Activated CD8-positive, alpha-beta T cell treated with anti-CD3 and anti-CD28 coated beads for 36 hours (primary cell): ENCODE results near the gene NAALADL2. TPM values are rescaled to one million over a fixed set of nuclear protein-coding genes. Genes with fewer than 3 reads are reported as not detected.

ENCODE experiments used
- ATAC-seq: fragments of 200-7000 bp; cut with Tn5 transposase; one replicate; pipeline ENCODE4 v1.10.0; 2021; ENCODE audit warnings: mild to moderate bottlenecking, moderate library complexity
- CTCF ChIA-PET: fragments of 350-600 bp; sonication (Branson Sonifier 250); formaldehyde crosslinking; loops from one replicate; lab custom pipeline; 2021; ENCODE audit warnings: antibody characterized with exemption; lab: Charles Lee
- POLR2A ChIA-PET: fragments of 350-600 bp; sonication (Branson Sonifier 250); formaldehyde crosslinking; loops from one replicate; lab custom pipeline; 2021; ENCODE audit warnings: antibody characterized with exemption; lab: Charles Lee
- DNase-seq: peaks from one replicate; pipeline ENCODE4 v3.0.0-alpha.2; 2020
- H3K27ac Mint-ChIP-seq: one replicate; pipeline ENCODE4 v1.8.0; 2021; ENCODE audit warnings: mild to moderate bottlenecking, mixed read lengths
- H3K27me3 Mint-ChIP-seq: one replicate; pipeline ENCODE4 v1.8.0; 2021; ENCODE audit warnings: mixed read lengths
- H3K36me3 Mint-ChIP-seq: one replicate; pipeline ENCODE4 v1.8.0; 2021; ENCODE audit warnings: low read depth, mixed read lengths
- H3K4me1 Mint-ChIP-seq: one replicate; pipeline ENCODE4 v1.8.0; 2021; ENCODE audit warnings: low read depth, mixed read lengths
- H3K4me3 Mint-ChIP-seq: one replicate; pipeline ENCODE4 v1.8.0; 2021; ENCODE audit warnings: mild to moderate bottlenecking, moderate library complexity, mixed read lengths
- H3K9me3 Mint-ChIP-seq: one replicate; pipeline ENCODE4 v1.8.0; 2021; ENCODE audit warnings: mixed read lengths
- CTCF ChIP-seq: fragments of 200-600 bp; IDR thresholded peaks from one replicate; pipeline ENCODE4 v1.8.0; 2022; ENCODE audit warnings: antibody characterized with exemption, mild to moderate bottlenecking
- intact Hi-C: fragments of 100-400 bp; cut with micrococcal nuclease; formaldehyde crosslinking; loops from one replicate; pipeline ENCODE4 v1.10.0; 2022
- total RNA-seq, 2 experiments: library from RNA; stranded (reverse); gene quantifications; one replicate each; pipeline ENCODE4 v1.2.3, GENCODE V29; 2021

Gene NAALADL2
- total RNA-seq, 2 experiments from 2014 or later: 0.60 TPM; not detected in 1

GRCh38 chr3:174883881-174884675, 24.9 kb downstream of the NAALADL2 start:
- Mint-ChIP-seq H3K9me3 (peaks cover 11% of the 10 kb centered on the region), H3K36me3 (no peaks in the 10 kb centered on the region), H3K4me3 (no peak overlapping the region), H3K27ac (no peak overlapping the region), H3K4me1 (no peaks in the 10 kb centered on the region), H3K27me3 (no peaks in the 10 kb centered on the region)
- ATAC-seq (no peak), DNase-seq (no peak)
- TF ChIP-seq CTCF: no peak
- CTCF ChIA-PET: no interaction called here
- intact Hi-C loops: no loop called here
- POLR2A ChIA-PET: no interaction called here

- Mint-ChIP-seq H3K9me3 (peaks cover 9% of the 10 kb centered on the region), H3K4me3 (no peak overlapping the region), H3K36me3 (no peaks in the 10 kb centered on the region), H3K27ac (no peak overlapping the region), H3K4me1 (no peaks in the 10 kb centered on the region), H3K27me3 (no peaks in the 10 kb centered on the region)
- no peak for ATAC-seq
- no peak for DNase-seq
- CTCF ChIA-PET: no interaction called here
- intact Hi-C loops: no loop called here
- TF ChIP-seq CTCF: no peak
- POLR2A ChIA-PET: no interaction called here
Measured at GRCh38 chr3:174884776-174885568, 25.8 kb downstream of the NAALADL2 start.

DNA sequence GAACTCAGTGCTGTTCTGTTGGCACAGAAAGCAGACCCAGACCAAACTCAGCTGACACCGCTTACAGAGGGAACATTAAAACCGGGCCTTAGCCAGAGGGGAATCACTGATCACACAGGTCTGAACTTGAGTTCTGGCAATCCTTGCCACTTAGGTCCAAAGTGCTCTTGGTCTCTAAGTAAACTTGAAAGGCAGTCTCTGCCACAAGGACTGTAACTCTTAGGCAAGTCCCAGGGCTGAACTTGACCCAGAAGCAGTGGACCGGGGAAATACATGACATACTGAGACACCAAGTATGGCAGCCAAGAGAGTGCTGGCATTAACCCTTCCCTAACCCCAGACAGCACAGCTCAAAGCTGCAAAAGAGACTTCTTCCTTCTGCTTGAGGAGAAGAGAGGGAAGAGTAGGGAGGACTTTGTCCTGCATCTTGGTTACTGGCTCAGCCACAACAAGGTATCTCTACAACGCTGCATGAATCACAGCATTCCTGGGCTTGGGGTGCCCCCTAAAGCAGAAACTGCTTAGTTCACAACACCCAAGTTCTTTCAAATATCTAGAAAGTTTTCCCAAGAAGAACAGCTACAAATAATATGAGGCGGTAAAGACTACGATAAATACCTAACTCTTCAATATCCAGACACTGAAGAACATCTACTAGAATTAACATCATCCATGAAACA, 32.5 kb downstream of the NAALADL2 start:
- no peak overlapping the region for H3K27ac Mint-ChIP-seq
- intact Hi-C loops: no loop called here
- no peaks in the 10 kb centered on the region for H3K27me3 Mint-ChIP-seq
- peaks cover 2% of the 10 kb centered on the region for H3K9me3 Mint-ChIP-seq
- H3K4me3 Mint-ChIP-seq: no peak overlapping the region
- no peak for DNase-seq
- H3K4me1 Mint-ChIP-seq: no peaks in the 10 kb centered on the region
- ChIA-PET CTCF (no interaction called here), POLR2A (no interaction called here)
- no peak for TF ChIP-seq CTCF
- no peak for ATAC-seq
- no peaks in the 10 kb centered on the region for H3K36me3 Mint-ChIP-seq

DNA sequence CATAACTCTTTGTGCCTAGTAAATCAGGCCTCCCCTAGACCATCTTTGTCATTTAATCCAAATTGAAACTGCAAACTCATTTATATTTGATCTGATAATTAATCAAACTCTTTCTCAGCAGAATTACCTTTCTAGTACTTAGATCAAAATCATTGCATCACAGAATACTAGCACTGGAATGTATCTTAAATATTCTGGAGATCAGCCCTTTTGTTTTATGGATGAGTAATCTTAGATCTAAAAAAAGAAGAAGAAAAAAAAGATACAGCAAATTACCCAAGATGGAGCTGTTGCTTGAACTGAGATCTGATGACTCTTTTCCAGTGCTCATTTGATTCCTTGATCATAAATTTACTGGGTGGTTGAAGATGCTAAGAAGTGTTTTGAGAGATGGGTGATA, 47.9 kb downstream of the NAALADL2 start:
- no peak for TF ChIP-seq CTCF
- Mint-ChIP-seq H3K27ac (no peak overlapping the region), H3K4me3 (no peak overlapping the region), H3K4me1 (no peaks in the 10 kb centered on the region), H3K27me3 (no peaks in the 10 kb centered on the region), H3K36me3 (no peaks in the 10 kb centered on the region), H3K9me3 (peaks cover 4% of the 10 kb centered on the region)
- ChIA-PET CTCF (no interaction called here), POLR2A (no interaction called here)
- intact Hi-C loops: no loop called here
- no peak for DNase-seq
- ATAC-seq: no peak
